SW480 (cell line): ENCODE measurements around the gene HEMK1.

Experiments
- DNase-seq: peaks from one replicate; pipeline ENCODE4 v3.0.0-alpha.2; 2016; ENCODE audit warnings: low spot score

HEMK1 gene

DNA sequence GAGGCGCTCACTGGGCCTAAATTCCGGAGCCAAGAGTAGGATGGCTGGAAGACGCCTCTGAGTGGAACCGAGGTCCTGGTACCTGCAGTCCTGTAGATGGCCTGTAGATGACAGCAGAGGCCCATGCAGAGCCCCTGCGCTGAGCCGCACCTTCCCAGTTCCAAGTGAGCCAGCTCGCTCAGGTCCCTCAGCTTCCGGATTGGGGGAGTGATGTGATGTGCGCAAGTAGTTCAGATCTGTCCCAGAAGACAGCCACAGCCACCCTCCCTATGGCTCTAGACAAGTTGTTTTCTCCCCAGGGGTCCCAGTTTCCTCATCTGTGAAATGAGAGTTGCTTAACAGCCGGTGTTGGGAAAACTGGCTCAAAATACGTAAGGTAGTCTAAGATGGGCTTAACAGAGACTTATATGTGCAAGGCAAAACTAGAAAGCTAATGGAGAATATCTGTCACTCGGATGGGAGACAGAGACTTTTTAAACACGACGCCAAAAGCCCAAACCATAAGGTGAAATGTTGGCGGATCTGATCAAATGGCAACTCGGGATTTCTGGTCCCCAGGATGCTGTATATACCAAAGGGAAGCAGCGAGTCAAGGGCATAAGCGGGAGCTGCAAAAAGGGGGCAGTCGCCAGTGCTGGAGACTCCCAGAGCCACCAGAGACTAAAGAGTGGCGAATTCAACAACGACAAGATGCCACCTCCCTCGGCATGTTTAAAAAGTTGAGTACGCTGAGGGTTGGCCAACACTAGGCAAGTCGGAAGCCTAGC lies 46.9 kb downstream of the HEMK1 start:
- DNase-seq: peak; percentile 89

DNA sequence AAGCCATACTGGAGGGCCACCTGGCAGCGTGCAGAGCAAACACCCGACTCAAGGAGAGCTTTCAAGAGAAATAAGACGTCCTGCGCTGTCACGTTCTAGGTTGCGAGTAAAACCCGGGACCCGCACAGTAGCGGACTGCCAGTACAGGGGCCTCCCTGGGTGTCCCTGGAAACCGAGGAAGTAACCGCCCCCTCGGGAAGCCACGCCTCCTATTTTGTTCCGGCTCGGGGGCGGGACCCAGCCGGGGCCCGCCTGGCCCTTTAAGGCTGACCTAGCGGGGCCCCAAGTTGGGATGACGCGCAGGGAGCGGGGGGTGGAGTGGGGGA lies 47.4 kb downstream of the HEMK1 start:
- peak; percentile 90 for DNase-seq

DNA sequence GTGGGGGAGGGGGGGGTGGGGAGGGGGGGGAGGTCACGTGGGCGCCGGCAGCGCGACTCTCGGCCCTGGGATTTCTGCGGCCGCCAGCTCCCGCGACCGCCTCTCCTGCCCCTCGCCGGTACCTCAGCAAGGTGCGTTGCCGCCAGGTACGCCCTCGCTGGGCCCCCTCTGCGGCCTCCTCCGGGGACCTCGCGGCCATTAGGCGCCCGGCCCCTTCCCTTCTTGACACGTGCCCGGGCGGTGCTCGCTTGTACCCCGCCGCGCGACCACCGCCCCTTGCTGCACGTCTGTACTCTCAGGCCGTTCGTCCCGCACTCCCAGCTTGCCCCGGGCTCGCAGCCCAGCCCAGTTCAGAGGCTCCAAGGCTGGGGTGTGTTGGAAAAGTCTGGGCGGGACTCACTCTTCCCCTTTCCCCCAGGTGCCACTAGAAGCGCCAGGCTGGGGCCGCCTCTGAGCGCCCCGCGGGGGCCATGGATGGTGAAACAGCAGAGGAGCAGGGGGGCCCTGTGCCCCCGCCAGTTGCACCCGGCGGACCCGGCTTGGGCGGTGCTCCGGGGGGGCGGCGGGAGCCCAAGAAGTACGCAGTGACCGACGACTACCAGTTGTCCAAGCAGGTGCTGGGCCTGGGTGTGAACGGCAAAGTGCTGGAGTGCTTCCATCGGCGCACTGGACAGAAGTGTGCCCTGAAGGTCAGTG lies 47.9 kb downstream of the HEMK1 start, which contains the start of gene MAPKAPK3:
Gene MAPKAPK3 (plus strand): TSS at position 56 of the 696 bp plus-strand sequence. CDS start 415 bp downstream, at position 471.
- no peak for DNase-seq

DNA sequence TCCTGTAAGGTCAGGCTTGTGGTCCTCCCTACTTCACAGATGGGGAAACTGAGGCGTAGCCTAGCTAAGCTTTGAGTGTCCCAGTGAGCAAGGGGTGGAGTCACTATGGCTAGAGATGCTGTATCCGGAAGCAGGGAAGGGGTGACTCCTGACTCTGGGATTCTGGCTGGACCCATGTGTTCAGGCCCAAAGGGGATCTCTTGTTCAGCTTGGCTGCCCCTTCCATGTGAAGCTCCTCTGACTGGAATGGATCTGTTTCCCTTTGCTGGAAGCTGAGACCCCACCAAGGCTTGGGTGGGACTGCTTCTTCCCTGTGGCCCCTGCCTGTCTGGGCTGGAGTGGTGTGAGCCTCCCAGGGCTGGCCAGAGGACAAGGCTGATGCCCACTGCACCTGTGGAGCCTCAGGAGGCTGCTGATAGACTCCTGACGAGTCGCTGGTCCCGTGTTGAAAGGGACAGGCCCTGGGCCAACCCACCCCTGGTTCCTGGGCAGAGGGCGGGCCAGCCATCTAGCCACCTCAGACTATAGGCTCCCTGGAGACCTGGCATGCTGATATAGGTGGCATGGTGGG lies 48.7 kb downstream of the HEMK1 start:
- DNase-seq: no peak

DNA sequence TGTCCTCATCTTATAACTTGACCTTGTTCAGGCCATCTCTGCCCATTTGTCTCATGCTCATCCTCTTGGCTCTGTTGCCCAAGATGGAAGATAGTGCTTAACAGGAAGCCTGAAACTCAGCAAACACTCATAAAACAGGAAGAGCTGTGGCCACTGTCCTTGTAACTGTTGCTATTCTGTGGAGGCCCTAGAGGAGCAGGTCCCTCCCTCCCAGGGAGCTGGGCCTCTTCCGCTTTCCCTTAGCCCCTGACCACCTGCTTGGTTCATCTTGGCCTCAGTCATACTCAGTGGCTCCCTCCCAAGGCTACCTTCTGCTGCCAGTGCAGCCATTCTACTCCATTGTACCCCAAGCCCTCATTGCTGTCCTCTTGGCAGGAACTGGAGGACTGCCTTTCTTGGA lies 51.1 kb downstream of the HEMK1 start:
- no peak for DNase-seq

DNA sequence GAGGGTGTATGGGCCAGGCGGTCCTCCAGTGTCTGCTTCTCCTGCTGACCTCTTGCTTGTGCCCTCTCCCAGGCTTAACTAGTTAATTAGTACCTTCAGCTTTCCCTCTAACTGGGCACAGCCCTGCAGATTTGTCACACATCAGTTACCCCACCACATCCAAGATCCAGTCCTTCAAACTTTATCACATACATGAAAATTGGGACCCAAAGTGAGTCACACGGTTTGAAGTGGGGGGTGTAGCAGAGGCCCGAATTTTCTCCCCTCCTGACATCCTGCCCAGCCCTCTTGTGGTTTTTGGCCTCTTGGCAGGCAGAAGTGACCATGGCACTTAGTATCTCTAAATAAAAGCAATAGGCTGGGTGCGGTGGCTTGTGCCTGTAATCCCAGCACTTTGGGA lies 51.5 kb downstream of the HEMK1 start:
- peak; percentile 84 for DNase-seq

DNA sequence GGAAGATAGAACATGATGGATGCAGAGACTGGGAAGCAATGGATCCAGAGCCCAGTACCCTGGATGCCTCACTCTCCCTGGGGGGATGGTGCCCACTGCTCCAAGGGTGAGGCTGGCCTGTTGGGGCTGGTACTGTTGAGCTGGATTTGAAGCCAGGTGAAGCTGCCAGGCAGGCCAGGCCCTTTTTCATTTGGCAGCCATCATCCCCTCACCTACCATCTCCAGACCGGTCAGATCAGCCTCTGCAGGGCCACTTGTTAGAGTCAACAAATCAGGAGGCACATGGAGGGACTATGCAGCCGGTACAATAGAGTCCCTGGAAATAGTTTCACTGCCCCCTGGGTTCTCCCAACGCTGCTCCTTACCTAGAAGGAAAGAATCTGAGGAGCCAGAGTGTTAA lies 53.6 kb downstream of the HEMK1 start:
- no peak for DNase-seq

DNA sequence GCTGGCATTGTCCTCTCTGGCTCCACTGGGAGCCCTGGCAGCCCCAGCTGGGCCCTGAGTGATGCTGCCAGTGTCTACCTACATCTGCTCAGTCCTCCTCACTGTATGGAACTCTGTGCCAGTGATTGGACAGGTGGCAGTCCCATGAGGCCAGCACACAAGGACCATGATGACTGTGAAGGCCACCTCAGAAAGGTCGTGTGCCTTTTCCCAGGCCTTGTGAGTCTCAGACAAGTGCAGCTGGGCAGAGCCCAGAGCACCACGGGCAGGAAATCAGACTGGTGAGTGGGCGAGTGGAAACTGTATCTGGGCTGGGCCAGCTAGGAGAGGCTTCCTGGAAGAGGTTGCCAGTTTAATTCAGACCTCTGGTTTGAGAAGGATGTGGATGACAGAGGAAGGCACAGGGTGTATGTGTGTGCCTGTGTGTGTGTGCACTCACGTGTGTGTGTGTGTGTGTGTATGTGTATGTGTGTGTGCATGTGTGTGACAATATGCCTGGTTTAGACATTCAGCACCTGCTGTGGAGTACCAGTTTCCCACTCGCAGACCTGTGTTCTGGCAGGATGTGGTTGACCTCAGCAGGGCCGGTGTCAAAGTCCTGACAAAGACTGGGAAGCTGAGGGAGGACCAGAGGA lies 54.6 kb downstream of the HEMK1 start:
- peak; percentile 85 for DNase-seq

DNA sequence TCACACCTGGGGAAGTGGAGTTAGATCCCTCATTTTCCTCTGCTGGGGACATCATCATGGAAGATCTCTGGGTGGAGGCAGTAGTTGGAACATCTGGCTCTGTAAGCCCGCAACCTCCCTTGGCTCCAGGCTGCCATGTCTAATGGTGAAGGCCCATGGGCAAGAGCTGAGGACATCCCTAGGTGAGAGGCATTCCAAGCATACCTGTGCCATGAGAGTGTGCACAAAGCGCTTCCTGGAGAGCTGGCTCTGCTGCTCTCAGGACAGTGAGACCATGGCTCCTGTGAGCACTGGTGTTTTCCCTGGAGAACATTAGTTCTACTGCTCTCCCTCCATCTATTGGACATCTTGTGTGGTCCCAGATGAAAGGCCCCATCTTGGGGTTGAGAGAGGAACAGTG lies 55.3 kb downstream of the HEMK1 start:
- peak; percentile 89 for DNase-seq

DNA sequence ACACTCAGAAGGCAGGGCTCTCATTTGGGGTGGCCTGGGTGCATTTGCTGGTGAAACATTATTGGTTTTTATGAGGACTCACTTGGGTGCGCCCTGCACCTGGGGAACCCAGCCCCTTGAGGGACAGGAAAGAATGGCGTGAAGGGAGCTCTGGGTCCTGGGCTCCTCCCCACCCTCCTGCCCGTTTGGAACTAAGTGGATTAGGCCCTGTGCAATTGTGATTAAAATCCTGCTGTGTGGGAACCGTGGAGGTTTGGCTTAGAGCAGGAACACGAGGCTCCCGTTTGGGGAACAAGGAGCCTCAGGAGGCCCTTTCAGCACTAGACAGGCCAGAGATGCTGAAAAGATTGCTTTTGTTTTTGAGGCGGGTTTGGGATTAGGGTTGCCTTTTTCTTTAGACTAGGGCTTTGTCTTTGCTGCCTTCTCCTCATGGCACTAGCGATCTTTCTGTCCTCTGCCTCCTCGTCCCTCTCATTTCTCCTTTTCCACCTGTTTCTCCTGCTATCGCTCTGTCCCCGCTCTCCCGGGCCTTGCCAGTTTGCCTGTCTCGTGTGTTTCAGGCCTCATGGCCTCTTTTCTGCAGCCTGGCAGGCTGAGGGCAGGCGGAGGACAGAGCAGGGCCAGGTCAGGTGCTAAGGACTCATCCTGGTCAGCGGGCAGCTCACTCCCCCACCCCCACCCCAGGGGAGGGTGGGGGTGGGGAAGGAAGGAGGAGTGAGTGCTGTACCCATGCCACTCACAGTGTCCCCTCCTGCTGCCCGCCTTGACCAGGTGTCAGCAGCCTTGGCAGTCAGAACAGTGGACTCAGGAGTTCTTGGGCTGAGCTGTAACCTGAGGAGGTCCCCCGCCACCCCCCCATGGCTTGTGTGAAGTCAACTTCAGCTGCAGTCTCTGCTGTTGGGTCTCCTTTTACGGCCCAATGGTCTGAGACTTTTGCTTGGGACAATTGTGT lies 56.2 kb downstream of the HEMK1 start:
- no peak for DNase-seq

DNA sequence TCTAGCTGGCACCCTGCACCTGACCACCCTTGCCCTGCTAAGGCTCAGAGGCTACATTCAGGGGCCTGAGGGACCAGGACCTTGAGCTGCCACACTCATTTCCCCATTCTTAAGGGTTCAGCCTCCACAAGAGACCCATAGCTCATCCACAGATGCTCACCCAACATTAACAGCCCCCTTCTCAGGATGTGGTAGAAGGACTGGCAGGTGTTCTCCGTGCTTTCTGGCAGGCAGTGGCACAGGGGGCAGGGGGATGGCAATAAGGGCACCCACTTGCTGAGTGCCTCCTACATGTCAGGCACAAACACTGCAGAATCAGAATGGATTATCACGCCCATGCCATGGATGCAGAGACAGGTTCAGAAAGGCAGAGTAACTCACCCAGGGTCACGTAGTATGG lies 57.1 kb downstream of the HEMK1 start:
- no peak for DNase-seq

DNA sequence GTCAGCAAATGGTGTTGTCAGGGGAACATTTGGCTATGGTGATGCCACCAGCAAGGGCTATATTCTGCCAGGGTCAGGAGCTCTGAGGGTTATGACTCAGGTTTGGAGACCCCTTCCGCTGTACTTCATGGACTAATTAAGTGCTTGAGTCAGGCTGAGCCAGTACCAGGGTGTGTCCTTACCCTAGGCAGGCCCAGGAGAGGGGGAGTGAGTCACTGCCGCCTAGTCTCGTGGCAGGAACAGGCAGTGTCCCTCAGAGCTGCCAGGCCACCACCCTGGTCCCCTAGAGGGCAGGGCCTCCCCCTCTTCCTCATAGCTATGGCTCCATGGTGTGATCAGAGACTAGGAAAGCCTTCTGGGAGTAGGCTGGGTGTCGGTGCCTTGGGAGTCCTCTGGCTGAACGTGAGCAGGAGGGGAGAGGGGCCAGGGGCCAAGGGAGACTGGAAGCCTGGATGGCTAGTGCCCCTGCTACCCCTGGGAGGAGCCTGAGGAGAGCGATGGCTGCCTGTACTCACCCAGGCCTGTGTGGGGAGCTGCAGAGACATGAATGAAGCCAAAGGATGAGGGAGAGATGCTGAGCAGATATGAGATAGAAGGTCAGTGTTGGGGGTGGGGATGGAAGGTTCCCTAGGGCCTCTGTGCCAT lies 58.2 kb downstream of the HEMK1 start:
- peak; percentile 97 for DNase-seq

DNA sequence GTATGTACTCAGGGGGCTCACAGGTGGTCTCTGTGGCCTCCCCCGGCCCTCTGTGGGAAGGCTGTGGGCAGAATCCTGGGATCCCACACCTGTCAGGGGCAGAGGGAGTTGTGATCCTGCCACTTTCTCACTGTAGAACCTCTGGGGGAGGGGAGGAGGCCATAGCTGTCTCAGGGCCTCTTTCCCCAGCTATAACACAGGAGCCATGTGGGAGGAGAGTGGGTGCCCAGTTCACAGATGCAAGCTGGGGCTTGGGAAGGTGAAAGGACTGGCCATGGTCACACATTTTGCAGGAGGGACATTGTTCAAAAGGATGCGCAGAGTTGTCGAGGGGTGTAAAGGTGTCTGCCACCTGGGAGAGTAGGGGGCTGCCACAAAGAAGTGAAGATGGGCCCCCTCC lies 59.3 kb downstream of the HEMK1 start:
- DNase-seq: no peak

DNA sequence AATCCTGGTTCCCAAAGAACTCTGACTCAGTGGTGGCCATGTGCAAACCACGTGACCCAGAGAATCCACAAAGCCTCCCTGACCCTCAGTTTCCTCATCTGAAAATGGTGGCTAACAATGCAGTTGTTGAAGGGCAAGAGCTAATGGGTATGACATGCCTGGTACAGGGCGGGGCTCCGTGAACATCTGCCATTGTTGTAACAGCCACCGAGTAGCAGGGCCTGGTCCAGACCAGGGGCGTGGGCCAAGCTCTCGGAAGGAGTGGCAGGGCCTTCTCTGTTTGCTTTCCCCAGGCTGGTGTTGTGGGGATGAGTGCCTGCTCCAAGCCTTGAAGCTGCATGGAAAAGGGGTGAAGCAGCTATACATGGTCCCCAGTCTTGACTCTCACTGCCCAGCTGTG lies 61.1 kb downstream of the HEMK1 start:
- peak; percentile 44 for DNase-seq

DNA sequence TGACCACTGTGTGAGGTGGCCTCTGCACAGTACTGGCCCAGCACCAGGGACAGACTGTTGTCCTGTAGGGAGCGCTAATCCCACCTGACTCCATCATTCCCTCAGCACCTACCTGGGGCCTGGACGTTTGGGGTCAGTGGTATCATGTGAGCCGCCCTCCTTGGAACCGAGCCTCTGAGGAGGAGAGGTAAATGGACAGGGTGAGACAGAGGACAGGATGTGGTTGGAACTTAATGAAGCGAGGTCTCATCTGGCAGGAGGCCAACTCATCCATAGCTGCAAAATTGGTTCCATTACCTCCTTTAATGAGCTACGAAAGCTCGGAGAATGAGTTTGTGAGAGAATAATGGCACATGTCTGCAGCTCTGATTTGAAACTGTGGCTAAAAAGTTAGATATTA lies 61.6 kb downstream of the HEMK1 start:
- peak; percentile 55 for DNase-seq

DNA sequence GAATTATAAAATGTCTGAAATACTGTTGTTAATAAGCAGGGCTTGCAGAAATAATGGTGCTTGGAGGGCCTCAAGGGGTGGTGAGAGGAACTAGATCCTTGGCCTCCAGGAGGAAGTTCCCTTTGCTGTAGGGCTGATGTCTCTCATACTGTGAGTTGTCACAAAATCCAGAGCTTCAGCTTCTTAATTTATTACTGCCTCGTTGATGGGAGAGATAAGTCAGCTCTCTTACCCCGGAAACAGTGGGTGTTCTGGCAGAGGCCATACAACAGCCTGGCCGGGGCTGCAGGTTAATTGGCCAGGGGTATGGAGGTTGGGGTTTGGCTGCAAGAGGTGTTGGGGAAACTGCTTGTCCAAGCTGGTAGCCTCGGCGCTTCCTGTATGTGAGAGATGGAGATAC lies 63.1 kb downstream of the HEMK1 start:
- no peak for DNase-seq

DNA sequence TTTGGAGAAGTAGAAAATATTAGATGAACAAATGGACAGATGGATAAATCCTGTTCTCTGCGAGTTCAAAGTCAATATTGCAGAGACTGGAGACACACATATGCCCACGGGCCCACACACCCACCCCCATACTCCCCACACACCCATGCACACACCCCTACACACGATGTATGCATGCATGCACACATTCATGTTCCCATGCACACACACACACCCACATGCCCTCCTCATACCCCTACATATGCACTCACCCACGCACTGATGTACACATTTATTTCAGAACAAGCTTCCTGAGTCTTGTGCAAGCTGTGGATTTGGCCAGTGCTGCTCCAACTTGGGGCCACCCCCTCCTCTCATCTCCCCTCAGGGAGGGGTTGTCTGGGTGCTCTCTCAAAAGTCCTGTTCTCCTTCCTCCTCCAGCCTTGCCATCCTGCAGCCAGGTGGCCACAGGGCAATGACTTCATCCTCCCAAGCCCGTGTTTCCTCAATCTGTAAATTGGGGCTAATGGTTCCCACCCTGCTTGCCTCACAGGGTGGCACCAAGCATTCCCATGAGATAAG lies 64.0 kb downstream of the HEMK1 start:
- DNase-seq: no peak

DNA sequence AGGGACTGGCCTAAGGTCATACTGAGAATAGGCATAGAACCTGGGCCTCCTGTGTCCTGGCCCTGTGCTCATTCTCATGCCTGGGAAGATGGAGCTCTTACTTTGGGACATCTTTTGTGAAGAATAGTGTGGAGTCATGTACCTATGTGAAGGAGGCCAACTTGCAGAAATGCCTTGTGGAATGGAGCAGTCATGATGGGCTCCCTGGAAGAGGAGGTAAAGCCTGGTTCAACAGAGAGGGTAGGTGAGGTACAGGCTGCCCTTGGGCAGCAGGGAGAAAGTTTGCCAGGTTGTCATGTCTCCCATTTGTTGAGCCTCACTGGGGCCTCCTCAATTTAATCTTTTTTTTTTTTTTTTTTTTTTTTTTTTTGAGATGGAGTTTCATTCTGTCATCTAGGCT lies 65.7 kb downstream of the HEMK1 start:
- DNase-seq: no peak

DNA sequence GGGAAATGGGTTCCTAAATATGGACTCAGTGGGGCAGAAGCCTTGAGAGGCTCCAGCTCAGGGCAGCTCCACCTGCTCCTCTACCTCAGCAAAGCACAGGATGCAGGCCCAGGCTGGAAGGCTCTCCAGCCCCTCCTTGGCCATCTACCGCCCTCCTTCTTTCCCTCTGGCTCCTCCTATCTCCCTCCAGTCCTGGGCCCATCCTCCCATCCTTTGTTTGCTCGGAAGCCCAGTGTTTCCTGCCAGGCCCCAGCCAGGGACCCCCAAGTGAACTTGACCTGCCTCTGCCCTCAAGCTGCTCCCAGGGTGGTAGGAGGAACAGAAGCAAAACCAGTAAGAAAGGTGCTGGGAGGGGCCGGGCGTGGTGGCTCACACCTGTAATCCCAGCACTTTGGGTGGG lies 67.7 kb downstream of the HEMK1 start:
- DNase-seq: no peak

DNA sequence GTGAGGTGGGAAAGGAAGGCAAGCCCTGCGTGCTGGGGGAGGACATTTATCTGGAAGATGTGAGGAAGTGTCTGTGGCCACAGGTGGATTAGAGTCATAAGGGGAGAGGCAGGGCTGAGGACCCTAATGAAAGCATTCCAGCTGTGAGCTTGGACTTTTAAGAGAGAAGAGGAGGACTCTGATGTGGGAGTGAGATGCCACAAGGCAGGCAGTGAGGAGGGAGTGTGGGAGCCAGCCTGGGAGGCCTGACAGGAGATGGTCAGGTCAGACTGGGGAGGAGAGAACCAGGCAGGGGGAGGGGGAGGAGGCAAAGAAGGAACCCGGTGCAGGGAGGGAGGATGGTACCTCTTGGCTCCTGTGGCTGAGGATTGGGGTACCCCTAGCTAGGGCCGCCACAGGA lies 68.6 kb downstream of the HEMK1 start:
- no peak for DNase-seq

DNA sequence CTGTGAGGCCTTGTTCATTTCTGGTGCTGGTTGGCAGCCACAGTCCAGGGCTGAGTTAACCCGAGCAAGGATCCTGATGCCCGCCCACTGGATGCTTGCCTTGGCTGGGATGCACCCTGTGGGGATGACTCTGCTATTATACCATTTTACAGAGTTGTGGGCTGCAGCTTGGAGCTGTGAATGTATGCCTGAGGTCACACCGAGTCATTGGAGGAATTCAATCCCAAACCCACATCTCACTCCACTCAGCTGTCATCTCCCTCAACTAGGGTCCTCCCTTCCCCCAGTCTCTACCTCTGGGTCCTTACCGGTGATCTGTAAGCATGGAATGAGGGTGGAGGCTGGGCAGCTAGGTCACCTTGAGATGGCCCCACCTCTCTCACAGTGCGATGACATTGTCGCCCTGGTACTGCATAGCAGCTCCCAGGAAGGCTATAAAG lies 69.8 kb downstream of the HEMK1 start:
- DNase-seq: peak; percentile 66
